ENCODE measurements around the gene BRD7. TPM values are rescaled to one million over a fixed set of nuclear protein-coding genes. Genes with fewer than 3 reads are reported as not detected.

The BRD7 gene
- total and polyA plus RNA-seq, 2 donors (not counting 3 experiments of a cell fraction or from before 2014, with no cell fraction given), result 17.1 to 69.1 TPM

DNA sequence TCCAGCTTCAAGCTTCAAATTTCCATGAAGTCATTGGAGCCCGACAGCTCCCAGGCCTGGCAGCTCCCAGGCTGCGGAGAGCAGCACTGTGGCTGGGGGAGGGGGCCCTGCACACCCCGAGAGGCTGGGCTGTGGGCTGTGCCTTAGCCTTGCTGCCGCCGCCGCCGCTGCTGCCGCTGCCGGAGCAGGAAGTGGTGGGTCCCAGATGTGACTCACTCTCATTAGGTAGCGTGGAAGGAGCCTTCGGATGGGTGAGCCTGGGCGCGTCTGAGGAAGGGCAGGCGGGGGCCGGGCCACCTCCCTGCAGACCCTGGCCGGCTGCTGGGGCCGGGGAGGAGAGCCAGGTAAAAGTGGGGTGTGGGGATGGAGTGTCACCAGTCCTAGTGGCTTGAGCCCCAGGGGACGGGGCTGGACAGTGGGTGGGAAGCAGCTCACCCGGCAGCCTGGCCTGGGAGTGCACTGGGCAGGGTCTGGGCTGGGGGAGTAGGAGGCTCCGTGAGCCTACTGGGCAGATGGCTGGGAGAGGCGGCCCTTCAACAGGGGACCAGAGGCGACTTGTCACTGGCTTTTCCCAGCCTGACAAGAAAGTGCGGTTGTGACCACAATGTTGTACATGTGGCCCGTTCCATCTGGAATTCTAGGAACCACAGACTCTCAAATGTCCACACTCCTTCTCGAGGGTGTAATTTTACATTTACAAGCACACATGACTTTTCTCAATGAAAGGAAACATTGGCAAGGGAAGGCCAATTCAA lies 102.3 kb downstream of the BRD7 start, which contains the start of gene ADCY7:
TSS of gene ADCY7 (plus strand) at position 215 of the 755 bp plus-strand sequence. CDS start 21,629 bp downstream, outside the sequence.
- TF ChIP-seq EZH2 (IDR thresholded peaks at IDR 0.05; ENCODE audit: borderline replicate concordance, low read depth, low read length, severe bottlenecking) (no peak), FOS (IDR thresholded peaks at IDR 0.05; ENCODE audit: borderline replicate concordance, insufficient read depth, low read length) (peak; percentile 47)
- Histone ChIP-seq H3K27me3 (ENCODE audit: control insufficient read depth in 2 of 2, insufficient read depth in 2 of 2, low read length in 2 of 2) (no peaks in the 10 kb centered on the region), H3K36me3 (ENCODE audit: control insufficient read depth in 2 of 2, extremely low read depth in 1 of 2, insufficient read depth in 2 of 2, low read length in 2 of 2) (no peaks in the 10 kb centered on the region), H3K9ac (replicated peaks; ENCODE audit: extremely low read depth, insufficient read depth, low read length) (peak within 1 kb of the TSS; percentile 4), H3K9me3 (replicated peaks; ENCODE audit: control insufficient read depth, insufficient read depth, low read length) (no peaks in the 10 kb centered on the region), H3K79me2 (ENCODE audit: control insufficient read depth, insufficient read depth, low read length) (no peaks in the 10 kb centered on the region), H3K4me2 (ENCODE audit: insufficient read depth, low read length) (peak within 1 kb of the TSS; percentile 56), H3K27ac (ENCODE audit: insufficient read depth, low read depth, low read length) (peak within 1 kb of the TSS; percentile 43), H2AFZ (ENCODE audit: low read depth, low read length) (peak within 1 kb of the TSS; percentile 92), H3K4me1 (ENCODE audit: control insufficient read depth, extremely low read depth, insufficient read depth, low read length) (peaks cover 14% of the 10 kb centered on the region), H4K20me1 (replicated peaks; ENCODE audit: control insufficient read depth, extremely low read depth, insufficient read depth, low read length) (no peaks in the 10 kb centered on the region), H3K9me1 (replicated peaks; ENCODE audit: control insufficient read depth, extremely low read depth, insufficient read depth, low read length) (no peaks in the 10 kb centered on the region), H3K4me3 (replicated peaks in 1 of 3; ENCODE audit: insufficient read depth in 1 of 3, low read depth in 1 of 3, low read length in 3 of 3) (peak within 1 kb of the TSS in 1 of 3 experiments; percentile 13)
- CTCF ChIA-PET, result interaction anchor here (0.6 to 1.1 kb wide), 2 partner anchors 13 to 399 kb away, joined by 3 read pairs; no protein-coding TSS in a partner anchor
- POLR2A ChIA-PET, result no interaction called here
- FAIRE-seq (no peak), DNase-seq (ENCODE audit: low read depth, low spot score) (peak; percentile 38)
- no TSS peak for BruUV-seq (replicated peaks)
- intact Hi-C loops (cut with micrococcal nuclease) (loop anchor here (1.0 to 5.0 kb wide), 2 partner anchors 21 to 101 kb away; partner anchors contain the start of gene BRD7), dilution Hi-C loops (cut with MboI; ENCODE audit: extremely low pct_ligation_motif_present, low sequenced_read_pairs) (no loop called here)

Small RNA genes within 50 kb of the gene (microRNA-seq; reads per million reads assigned to microRNA genes)
- gene MIR6771 (ENCODE audit: borderline number of aligned reads, borderline replicate concordance), result not detected

Small RNA genes within 50 kb of the gene (small RNA-seq; reads per million reads assigned to genes)
- gene MIR6771 (ENCODE audit: insufficient read depth, insufficient read length, low read depth, low replicate concordance), result not detected

Other genes starting within 250 kb of the BRD7 start
- 13.1 TPM in 2 replicates for gene TENT4B, start 215.7 kb downstream of the BRD7 start, total RNA-seq
- gene TENT4B, start 215.7 kb downstream of the BRD7 start, polyA plus RNA-seq, result 3.5 and 4.2 TPM in 2 replicates
- gene ADCY7, start 102.4 kb downstream of the BRD7 start, total RNA-seq, result 9.3 and 9.7 TPM in 2 replicates
- gene ADCY7, start 102.4 kb downstream of the BRD7 start, polyA plus RNA-seq, result 3.5 and 3.9 TPM in 2 replicates
- 0.32 TPM in 1 of 2 replicates, not detected in the other for gene NKD1, start 179.4 kb upstream of the BRD7 start, total RNA-seq
- gene NKD1, start 179.4 kb upstream of the BRD7 start, polyA plus RNA-seq, result not detected in 2 replicates